NCI-H1694 (cell line): ENCODE data around the gene EXOC2.
"Not testable (repeated sequence)": the region's sequence is repeated elsewhere in the genome, so short reads cannot be mapped to it uniquely, and the experiment has no call there.

Experiments
- DNase-seq: peaks from one replicate; lab custom pipeline; 2025; lab: John Stamatoyannopoulos, UW

EXOC2 gene

DNA sequence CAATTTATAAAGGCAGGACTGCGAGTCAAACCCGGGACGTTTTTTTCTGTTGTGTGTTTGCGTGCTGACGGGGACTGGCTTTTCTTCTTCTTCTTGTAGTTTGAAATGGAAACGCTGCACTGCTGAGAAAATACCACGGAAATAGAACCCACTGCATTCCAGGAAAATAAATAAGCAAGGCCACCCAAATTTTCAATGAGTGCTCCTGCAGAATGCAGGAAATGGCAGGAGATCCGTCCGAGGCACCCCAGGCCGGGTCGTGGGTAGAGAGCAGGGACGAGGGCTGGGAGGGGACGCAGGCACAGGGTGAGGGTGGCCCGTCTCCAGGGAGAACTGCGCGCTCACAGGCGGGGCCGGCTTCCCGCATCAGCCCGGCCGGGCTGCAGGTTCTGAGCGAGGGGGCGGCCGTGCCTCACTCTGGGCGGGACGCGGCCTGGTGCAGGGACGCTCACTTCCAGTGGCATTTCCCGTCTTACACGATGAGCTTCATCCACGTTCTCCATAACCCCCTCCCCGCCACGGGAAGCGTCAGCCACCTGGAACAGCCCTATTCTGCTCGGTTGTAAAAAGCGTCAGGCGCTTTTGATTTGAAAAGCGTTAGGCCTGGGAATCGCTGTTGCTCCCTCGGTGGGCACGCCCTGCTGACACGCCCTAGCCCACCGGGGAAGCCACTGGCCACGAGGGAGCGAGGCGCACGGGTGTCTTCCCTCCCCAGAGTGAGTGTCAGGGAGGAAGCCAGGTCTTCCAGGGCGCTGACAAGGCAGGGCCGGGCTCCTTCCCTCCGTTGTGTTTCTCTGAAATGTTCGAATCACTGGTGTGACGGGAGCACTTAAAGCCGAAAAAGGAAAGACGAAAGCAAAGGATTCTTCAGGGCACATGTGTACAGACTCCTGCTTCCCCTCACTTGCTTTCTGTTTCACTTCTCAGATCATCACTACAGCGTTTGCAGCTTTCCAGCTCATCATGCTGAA, 17.9 kb upstream of the EXOC2 start:
- DNase-seq: no peak

DNA sequence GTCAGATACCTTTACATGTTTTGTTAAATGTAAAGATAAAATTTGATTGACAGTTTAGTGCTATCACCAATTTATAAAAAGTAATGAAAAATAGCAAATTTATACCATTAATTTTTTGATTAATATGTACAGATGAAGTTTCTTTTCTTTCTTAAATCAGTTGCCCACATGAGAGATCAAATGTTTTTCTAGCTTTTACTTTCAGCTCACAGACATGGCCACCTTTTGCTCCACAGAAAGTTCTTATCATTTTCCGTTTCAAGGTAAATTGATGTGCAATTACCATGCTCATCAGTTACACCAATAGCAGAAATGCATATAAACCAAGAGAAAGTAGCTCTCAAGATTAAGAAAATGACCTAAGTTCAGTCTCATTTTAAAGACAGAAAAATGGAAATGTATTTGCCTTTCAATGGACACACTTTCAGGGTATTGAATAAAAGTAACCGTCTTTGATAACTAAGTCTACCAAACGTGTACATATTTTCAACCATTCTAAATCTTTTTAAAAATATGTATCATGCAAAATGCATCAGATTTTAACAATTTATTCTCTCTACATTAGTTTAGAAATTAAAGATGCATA, 16.6 kb upstream of the EXOC2 start:
- DNase-seq: no peak

DNA sequence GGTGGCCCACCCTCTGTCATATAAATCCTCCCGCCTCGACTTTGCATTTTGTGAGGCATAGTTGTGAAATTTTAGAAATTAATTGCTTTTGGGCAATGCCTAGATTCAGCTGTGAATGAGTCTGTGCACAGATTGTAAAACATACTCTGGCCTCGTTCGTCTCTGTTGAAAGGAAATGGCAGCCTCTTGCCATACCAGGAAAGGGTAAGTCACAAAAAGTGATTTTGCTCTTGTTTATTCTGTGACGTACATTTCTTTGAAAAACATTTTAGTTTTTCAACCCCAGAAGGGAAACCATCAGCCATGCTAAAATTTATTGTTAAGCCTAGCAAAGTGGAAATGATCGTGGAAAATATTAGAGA, 15.3 kb upstream of the EXOC2 start:
- no peak for DNase-seq

DNA sequence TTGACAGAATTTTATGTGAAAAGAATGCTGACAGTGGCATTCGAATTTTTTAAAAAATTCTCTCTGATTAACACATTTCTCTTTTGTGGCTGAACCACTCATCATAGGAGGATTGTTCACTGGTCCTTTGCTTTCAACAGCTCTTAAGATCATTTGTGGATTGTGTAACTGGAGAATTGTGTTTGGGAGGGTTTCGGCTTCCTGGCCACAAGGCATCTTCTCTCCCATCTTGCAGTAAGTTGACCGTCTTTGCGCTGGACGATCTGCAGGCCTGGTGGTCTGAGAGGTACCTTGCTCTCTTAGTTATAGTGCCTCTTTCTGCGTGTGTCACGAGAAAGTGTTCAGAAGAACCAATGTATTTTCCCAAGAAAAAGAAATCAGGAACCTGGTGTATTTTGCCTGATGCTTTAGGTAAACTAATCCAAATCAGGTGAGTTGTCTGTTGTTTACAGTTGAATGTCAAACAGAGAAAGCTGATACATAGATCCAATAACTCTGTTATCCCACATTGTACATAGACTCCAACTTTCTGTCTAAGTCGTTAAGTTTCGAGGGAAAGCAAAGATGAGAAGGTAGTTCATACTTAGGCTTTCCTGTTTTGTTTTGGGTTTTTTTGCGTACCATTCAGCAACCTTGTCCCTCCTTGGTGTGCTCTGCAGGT, 14.8 kb upstream of the EXOC2 start:
- no peak for DNase-seq

DNA sequence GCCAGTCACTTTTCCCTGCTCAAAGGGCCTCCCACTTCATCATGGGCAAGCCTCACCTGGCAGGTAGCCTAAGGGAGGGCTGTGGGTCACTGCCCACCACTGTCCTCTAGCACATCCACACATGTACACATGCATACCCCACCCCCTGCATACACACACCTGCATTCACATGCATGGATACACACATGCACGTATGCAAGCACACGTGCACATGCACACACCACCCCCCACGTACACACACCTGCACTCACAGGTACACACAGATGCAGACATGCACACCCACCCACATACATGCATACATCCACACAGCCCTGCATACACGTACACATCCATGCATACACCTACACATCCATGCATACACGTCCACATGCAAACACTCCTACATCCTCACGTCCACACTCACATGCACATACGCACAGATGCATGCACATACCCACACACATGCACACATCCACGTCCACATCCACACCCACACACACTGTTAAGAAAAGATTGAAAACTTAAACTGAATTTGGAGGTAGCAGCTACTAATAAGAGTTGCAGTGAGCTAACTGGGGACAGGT, 14.0 kb upstream of the EXOC2 start:
- DNase-seq: no peak

DNA sequence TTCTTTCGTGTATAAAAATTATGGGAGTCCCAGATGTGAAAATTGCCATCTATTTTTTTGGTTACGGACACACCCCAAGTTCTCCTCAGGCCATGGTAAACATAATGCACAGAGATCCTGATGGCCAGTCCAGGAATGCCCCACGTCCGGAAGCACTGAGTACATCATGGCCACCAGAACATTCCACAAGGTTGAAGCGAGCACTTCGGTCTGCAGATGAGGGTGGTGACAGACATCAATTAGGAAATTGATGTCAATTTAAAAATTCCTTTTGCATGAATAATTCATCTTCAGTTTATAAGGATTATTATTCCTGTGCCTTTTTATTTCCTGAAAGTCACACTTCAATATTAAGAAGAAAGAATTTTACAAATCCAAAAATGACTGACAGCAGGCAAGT, 13.2 kb upstream of the EXOC2 start:
- no peak for DNase-seq

DNA sequence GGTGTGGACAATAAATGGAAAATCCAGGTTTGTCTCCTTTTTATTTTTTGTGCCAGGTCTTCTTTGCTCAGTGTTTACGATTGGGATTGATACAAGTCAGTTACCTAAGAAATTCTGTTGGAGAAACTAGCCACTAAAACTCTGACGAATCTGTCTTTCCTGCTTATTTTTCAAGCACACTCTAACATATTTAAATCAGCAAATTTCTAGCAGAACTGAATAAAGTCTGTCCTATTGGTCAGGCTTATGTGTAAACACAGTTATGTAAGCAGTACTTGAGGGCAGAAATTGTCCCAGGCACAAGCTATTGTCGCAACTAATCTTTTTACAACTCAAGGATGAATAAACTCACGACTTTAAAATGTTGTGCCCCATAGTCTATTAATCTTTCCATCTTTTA, 12.1 kb upstream of the EXOC2 start:
- no peak for DNase-seq

DNA sequence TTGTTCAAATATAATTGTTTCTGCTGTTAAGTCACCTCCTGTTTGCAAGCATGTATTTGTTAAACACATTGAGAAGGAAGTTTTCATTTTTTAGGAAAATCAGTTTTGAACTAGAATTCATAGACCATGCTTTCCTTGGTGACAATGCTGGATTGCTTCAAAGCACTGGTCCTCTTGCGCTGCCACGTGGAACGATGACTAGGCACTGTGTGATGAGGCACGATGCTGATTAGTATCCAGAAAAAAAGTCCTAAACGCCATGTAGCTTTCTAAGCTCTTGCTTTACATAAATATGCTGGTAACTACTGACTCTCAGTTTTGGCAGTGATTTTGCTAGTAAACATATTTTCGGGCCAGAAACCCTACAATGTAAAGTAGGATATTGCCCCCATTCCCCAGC, 11.1 kb upstream of the EXOC2 start:
- no peak for DNase-seq

DNA sequence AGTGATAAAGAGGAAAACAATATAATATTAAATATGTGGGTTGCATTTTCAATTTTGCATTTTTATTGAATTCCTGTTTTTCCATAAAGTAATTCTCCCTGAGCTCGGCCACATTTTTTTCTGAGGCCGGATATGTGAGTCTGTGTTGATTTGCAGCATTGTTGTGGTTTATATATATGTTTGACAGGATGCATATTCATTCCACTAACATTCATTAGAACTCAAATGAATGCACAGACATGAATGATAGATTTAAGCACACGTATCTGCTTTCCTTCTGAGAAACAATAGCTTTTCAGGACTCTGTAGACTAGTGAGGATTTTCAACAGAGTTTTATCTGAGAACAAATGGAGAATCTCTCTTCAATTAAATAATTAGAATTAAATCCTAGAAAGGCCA, 10.6 kb upstream of the EXOC2 start:
- no peak for DNase-seq

DNA sequence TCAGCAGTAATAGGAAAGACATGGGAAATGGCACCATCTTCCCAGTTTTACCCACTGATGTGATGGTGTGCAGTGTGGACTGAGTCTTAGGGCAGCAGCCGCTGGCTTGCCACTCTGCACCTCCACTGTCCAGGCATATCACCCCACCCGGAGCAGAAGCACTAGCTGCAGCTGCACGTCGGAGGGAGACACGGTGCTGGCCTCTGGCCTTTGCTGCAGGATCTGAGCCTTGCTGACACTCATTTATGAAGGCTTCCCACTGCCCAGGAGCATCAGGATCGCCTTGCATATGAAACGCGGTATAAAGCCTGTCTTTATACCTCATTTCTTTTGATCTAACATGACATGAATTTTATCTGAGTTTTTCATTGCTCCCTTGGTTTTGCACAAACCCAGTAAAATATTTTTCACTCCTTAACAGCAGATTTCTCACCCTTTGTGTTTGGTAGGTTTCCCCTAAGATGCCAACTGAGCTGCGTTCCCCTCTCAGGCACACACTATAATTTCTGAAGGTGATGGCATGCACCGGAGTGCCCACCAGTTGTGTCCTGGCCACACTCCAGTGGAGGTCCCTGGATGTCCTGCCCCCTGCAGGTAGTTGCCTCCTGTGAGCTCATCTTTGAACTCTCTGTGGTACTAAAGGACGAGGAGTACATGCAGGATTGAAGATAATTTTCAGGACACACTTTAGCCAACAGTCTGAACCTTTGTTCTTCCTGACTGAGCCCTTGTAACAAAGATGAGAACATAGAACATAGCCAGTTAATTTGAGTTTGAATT, 9.0 kb upstream of the EXOC2 start:
- no peak for DNase-seq

DNA sequence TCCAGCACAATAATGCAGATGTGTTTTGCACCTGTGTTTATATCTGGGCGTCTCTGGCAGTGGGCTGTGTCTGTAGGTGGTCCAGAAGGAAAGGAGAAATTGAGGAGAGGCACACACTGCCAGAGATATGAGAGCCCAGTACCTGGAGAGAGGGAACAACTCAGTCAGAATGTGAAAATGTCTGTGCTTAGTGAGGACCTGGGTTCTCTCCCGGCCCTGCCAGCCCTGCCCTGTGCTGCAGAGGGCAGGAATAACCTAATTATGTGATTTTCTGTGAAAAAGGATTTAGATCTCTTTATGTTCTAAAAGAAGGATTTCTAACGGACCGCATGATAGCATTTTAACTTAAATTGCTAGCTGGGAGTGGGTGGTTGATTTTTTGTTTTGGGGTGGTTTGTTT, 8.3 kb upstream of the EXOC2 start:
- no peak for DNase-seq

DNA sequence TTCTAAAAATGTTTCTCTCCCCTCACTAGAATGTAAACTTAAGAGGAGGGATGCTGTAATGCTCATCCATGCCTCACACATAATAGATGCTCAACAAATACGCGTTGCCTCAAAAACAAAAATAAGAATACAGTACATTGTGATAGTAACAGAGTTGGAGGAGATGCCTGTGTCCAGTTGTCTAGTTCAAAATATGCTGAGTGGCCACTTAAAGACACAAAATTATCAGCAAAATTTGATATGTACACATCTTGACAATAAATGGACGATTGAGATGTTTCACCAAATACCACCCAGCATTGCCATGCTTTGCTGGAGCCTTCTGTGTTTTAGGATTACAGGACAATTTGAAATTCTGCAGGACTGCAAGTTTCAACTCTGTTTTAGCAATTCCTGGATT, 7.6 kb upstream of the EXOC2 start:
- no peak for DNase-seq

DNA sequence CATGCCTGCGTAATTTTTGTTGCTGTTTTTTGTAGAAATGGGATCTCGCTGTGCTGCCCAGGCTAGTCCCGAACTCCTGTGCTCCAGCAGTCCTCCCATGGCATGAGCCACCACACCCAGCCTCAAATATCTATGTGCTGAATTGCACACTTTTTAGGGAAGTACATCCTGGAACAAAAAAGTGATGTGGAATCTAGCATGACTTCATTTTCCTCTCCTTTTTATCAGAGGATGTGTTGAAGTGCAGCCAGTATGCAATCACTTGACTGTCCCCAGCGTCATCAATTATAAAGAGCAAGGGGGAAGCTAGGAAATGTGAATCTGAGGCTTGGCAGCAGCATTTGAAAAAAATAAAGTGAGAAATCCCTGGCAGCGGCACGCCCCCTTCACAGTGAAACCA, 6.4 kb upstream of the EXOC2 start:
- no peak for DNase-seq

DNA sequence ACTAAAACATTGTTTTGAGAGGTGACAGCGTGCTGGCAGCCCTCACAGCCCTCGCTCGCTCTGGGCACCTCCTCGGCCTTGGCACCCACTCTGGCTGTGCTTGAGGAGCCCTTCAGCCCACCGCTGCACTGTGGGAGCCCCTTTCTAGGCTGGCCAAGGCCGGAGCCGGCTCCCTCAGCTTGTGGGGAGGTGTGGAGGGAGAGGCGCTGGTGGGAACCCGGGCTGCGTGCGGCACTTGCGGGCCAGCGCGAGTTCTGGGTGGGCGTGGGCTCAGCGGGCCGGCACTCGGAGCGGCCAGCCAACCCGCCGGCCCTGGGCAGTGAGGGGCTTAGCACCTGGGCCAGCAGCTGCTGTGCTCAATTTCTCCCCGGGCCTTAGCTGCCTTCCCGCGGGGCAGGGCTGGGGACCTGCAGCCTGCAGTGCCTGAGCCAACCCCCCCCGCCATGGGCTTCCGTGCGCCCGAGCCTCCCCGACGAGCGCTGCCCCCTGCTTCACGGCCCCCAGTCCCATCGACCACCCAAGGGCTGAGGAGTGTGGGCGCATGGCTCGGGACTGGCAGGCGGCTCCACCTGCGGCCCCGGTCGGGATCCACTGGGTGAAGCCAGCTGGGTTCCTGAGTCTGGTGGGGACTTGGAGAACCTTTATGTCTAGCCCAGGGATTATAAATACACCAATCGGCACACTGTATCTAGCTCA, 1.6 kb upstream of the EXOC2 start:
- not testable (repeated sequence) for DNase-seq

DNA sequence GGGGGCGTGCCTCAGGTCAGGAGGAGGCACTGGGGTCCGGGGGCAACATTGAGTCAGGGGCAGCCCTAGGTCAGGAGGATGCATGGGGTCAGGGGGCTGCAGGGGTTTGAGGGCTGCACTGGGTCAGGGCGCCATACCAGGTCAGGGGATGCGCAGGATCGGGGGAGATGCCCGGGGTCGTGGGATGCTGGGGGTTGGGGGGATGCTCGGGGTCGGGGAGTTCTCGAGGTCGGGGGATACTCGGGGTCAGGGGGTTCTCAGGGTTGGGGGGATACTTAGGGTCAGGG, 727 bp upstream of the EXOC2 start:
- DNase-seq: no peak

DNA sequence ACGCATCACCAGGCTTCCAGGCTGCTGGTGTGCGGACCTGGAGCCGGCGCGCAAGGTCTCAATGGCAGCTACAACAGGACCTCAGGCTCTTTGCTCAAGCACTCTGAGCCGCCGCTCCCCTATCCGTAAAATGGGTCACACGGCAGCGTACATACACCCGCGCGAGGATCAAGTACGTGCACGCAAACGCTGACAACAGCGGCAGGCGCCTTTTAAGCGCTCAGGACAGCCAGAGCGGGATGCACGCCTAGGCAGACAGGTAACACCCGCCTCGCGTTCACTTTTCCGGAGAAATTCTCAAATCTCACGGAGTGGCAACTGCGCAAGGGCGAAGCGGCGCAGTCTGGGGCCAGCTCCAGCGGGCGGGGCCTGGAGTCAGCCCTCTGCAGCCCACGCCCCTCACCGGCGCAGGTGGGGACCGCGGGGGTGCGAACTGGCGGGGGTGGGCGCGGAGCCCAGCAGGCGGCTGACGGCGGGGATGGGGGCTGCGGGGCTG, 535 bp downstream of the EXOC2 start:
- DNase-seq: no peak

DNA sequence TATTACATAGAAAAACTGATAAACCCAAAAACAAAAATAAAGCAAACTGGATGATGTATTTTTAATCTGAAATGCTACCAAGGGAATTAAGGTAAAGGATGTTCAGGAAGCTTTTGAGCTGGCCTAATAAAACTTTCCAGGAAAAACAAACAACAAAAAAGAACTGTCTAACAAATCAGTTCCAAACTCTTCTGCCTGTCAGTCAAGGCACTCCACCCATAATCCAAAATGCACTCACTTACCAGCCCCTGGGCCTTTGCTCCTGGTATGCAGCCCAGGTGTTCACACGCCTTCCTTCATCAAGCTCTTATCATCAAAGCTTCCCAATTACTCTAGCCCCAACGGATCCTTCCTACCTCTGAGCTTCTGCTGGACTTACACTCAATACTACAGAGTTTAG, 3.7 kb downstream of the EXOC2 start:
- DNase-seq: no peak

DNA sequence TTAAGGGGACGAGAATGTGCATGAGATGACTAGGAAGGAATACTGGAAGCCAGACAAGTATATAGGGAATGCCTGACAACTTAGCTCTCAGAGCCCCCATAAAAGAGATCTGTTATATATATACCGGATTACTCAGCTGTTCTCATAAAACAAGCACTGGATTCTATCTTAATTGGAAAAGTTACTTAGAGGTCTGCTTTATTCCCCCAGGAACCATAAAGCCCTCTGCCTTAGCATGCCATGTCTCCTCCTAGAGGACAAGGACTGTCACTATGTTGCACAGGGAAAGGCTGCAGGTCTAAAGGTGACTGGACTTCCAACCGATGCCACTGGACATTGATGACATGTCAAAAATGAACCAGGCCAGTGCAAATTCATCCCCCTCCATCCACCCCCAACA, 6.4 kb downstream of the EXOC2 start:
- DNase-seq: no peak

DNA sequence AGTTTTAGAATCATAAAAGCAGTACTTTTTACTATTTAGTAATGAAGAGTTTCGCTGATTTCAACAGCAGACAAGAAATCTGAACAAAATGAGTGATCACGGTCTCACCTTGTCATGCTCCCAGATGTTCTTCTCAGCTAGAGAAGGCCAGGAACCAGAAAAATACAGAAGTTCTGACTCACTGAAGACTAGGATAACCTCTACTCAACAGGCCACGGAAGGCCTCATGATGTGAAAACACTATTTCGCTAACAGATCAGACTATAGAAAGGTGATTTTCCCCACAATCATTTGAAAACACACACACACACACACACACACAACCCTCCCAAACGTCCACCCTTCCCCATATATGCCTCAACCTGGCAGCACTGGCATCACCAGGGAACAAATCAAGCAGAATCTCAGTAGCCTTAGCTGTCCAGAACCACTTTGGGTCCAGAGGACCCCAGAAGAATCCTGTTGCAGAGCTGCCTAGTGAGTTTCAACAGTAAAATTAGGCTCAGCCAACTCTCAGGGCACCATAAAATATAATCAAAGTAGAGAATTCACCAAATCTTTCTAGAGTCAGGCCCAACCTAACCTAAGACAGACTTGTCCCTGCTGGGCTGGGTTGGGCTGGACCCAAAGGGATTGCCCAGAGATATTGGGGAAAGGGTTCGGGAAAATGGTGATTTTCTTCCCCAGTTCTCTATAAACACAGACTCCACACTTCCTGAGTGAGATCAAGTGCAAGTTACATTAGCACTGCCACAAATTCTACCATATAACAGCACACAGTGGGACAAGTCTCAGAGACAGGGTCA, 7.9 kb downstream of the EXOC2 start:
- no peak for DNase-seq

DNA sequence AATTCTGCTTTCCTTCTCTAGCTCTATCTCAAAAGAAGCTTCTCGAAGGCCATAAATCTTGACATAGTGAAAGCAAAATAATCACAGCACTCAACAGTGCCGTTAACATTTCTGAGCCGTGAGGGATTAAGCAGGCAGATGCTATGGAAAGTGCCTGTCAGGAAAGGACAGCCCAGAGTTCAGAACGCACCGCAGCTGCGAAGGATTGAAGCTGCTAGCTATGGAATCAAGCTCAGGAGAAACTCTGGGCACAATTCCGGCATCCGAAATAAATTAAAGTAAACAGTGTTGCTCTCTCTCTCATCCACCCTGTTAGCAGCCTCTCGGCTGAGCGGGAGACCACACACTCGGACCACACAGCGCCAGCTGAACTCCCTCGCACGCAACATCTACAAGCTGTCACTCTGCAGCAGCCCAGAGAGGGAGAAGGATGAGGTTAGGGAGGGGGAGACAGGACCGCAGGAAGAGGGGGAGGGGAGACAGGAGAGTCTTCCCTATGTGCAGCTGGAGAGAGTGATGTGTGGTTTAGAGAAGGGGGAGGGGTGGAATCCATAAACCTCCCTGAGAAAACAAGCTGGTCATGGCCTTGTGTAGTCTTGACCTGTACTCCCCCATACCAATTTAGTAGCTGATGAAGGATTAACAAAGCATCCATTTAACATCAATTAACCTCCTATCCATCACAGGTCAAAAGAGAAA, 9.0 kb downstream of the EXOC2 start:
- no peak for DNase-seq
